NCI-H1417 treated with DMSO at 0.1 percent for 48 hours (cell line): ENCODE measurements around the gene CST11.

Experiments
- DNase-seq: peaks from one replicate; lab custom pipeline; 2025; lab: John Stamatoyannopoulos, UW

The CST11 gene

GRCh38 chr20:23419995-23420901, 32.4 kb downstream of the CST11 start:
- no peak for DNase-seq

DNA sequence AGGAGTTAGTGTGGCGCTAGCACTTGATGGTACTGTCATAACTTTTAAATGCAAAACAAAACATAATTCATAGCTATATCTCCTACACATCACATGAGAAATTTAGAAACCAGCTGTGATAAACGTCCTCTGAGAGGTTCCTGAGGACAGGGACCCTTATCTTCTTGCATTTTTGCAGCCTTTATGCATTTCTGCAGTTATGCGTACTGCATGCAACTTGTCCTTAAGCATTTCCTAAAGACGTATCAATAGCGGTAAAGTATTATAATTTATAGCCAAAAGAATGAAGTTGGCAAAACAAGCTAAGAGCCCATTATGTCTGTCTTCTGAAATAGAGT, 33.0 kb downstream of the CST11 start:
- DNase-seq: no peak

DNA sequence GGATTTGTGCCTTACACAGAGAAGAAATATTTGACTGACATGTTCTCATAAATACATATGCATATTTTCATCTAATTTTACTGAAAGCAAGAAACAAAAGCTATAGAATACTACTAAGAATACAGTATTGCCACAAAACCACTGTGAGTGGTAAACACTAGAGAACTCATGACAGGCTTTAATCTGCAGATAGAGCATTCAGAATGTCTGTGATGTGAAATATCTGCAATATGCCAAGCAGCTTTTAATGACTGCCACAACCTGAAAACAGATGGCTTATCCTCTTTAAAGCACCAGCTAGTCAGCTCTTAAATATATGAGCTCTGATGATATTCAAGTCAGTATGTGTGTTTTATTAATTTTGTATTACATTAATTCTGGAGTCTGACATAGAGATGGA, 34.8 kb downstream of the CST11 start:
- DNase-seq: no peak

- no peak for DNase-seq
Observed at GRCh38 chr20:23415959-23416583, 36.6 kb downstream of the CST11 start.

DNA sequence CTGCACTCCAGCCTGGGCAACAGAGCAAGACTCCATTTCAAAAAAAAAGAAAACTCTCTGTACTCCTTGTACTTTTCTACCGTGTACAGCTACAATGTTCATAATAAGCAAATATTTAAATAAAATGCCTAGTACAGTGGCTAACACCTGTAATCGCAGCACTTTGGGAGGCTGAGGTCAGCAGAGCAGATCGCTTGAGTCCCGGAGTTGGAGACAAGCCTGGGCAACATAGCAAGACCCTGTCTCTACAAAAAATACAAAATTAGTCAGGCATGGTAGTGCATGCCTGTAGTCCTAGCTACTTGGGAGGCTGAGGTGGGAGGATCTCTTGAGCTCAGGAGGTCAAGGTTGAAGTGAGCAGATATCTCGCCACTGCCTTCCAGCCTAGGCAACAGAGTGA, 37.1 kb downstream of the CST11 start:
- DNase-seq: no peak

GRCh38 chr20:23414526-23415188, 38.0 kb downstream of the CST11 start:
- DNase-seq: no peak

- DNase-seq: no peak
Observed at GRCh38 chr20:23413862-23414422, 38.7 kb downstream of the CST11 start.

GRCh38 chr20:23412026-23412425, 40.6 kb downstream of the CST11 start:
- no peak for DNase-seq

GRCh38 chr20:23410916-23411695, 41.6 kb downstream of the CST11 start:
- DNase-seq: no peak

GRCh38 chr20:23409800-23410199, 42.9 kb downstream of the CST11 start:
- no peak for DNase-seq

- no peak for DNase-seq
Observed at GRCh38 chr20:23408957-23409356, 43.7 kb downstream of the CST11 start.

DNA sequence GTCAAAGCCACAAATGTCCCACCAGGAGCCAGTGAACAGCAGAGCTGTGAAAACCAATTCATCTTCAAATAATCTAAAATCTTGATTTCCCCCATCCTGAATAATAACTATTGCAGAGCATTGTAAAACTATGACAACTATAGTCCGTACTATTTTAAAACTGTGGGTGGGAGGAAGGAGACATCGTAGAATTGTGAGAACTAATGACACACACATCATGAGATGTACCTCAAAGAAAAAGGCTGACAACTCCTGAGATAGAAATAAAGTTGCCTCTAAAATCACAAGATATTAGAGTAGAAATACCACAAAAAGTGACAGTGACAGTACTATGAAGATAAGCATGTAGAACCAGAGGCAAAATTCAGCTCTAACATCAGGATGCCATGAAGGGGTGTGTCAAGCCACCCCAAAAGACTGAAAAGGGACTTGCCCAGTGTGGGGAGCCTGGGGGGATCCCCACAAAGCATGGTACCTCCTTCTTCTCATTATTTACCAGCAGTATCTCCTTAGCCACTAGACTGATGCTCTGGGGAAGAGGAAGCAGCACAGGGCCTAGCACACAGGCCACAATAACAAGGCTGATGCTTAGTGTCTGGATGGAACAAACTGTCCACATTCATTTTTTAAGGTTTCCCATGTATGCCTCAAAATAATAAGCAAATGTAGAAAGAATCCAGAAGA, 44.8 kb downstream of the CST11 start:
- no peak for DNase-seq

- no peak for DNase-seq
Observed at GRCh38 chr20:23406880-23407279, 45.8 kb downstream of the CST11 start.

DNA sequence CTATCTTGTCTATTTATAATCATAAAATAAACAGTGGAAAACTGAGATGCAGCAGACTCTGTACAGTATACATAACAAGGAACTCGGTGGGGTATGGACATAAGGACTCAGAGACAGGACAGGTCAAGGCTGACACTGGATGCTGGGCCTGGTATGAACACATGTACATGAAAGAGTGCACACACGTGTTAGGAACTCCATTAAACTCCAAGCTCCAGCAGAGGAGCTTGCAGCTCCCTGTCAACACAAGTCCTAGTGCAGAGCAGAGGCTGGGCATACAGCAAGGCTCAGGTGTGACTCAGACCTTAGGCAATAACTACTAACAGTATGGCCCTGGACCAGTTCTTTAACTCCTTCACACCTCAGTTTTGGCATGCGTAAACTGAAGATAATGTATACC, 48.5 kb downstream of the CST11 start:
- DNase-seq: no peak

DNA sequence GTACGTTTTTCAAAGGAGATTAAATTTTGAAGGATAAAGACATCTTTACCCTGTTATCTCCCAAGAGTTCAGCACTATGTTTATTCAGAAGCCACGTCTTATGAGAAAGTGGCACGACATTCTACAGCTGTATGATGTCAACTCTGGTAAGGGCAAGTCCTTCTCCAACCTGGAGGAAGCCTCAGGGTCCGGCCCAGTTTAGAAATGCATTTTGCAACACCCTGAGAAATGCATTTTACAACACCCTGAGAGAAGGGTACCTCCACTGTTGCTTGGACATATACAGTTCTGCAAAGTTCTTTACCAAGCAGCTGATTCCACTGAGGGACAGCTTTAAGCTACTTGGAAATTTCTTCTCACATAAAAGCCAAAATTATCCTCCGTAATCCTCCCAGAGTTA, 48.9 kb downstream of the CST11 start:
- DNase-seq: no peak

- DNase-seq: no peak
Observed at GRCh38 chr20:23401051-23401450, 51.6 kb downstream of the CST11 start.
